Pancreas (tissue), 10 donors: ENCODE results near the gene SNED1. TPM values are rescaled to one million over a fixed set of nuclear protein-coding genes. Genes with fewer than 3 reads are reported as not detected.

Experiments
- ATAC-seq, 4 donors: fragments of 200-7000 bp; cut with Tn5 transposase; one replicate each; pipeline versions ENCODE4 v1.8.0 to v1.9.1; 2020; ENCODE audit warnings: mild to moderate bottlenecking in 4 of 4, moderate library complexity in 4 of 4
- DNase-seq, 6 donors: peaks; one replicate each; pipeline ENCODE4 v3.0.0-alpha.2; 2020
- FAIRE-seq: peaks from 2 replicates; lab custom pipeline; 2012; peaks lifted over from hg19 to GRCh38; lab: Jason Lieb, UNC
- H3K27ac ChIP-seq, 4 donors: fragments of 200-600 bp; sonication (generic); 1 replicate in 3 of 4; 2 replicates in 1 of 4; pipeline versions ENCODE4 v1.5.0 to v1.8.0; 2020
- H3K27me3 ChIP-seq, 4 donors: fragments of 200-600 bp; one replicate each; pipeline ENCODE4 v1.8.0; 2021
- H3K36me3 ChIP-seq, 3 donors: fragments of 200-600 bp; sonication (generic) in 1 of 3; one replicate each; pipeline versions ENCODE4 v1.5.0 to v1.8.0; 2020 to 2021
- H3K4me1 ChIP-seq, 3 donors: fragments of 200-600 bp; one replicate each; pipeline ENCODE4 v1.8.0; 2021
- H3K4me3 ChIP-seq, 4 donors: fragments of 200-600 bp; sonication (generic) in 2 of 4; one replicate each; pipeline versions ENCODE4 v1.5.0 to v1.8.0; 2020 to 2021
- H3K9me3 ChIP-seq, 4 donors: fragments of 200-600 bp; one replicate each; pipeline ENCODE4 v1.8.0; 2021
- WGBS, 2 donors: extraction: QIAGEN DNeasy Blood & Tissue Kit; methylation state at CpG; one replicate each; pipeline ENCODE4 v1.1.7; 2013; 5-methylcytosine and 5-hydroxymethylcytosine counted together
- intact Hi-C, 3 donors: fragments of 100-400 bp; cut with DNase I; formaldehyde crosslinking; loops; one replicate each; pipeline versions ENCODE4 v1.11.1 to v1.14.2; 2022
- polyA plus RNA-seq, 2 donors: library from polyadenylated mRNA; stranded (reverse); fragments of 200-250 nt; gene quantifications; one replicate each; pipeline ENCODE4 v1.2.3, GENCODE V29; 2013
- total RNA-seq, 6 donors: library from RNA; stranded (reverse); fragmentation: NEBNext Ultra II Directional in 4 of 6; extraction: Animal tissue kit (Norgen Biotek cat#: 25700) in 4 of 6; gene quantifications; one replicate each; pipeline versions ENCODE4 v1.2.1 to v1.2.4, GENCODE V29; 2021 to 2023
- TF ChIP-seq, protein P1 (sequence below), 4 donors: fragments of 200-600 bp; sonication (generic) in 3 of 4; IDR thresholded peaks; one replicate each; pipeline versions ENCODE4 v1.5.0 to v1.8.0; 2021; ENCODE audit warnings: antibody characterized with exemption in 4 of 4
- donor health status: healthy with polysubstance abuse.
- donor health status: DM: no; HTN: no; CAD: no; lungs with moderate emphysema.
- donor health status: DM: no; HTN: no; CAD: no.
- donor health status: control.
- donor health status: control.
- donor health status: Bipolar disorder and iron deficiency.
- donor health status: DM: yes; HTN: yes; CAD: no.
- donor health status: DM: no; HTN: no; CAD: no.
- donor health status: DM: no; HTN: no; CAD: no.
- donor health status: DM: yes; HTN: yes; CAD: no.

Gene SNED1
- total and polyA plus RNA-seq, 8 donors = 6.6 to 19.2 (median 10.0) TPM

- ATAC-seq = peak in 1 of 4 donors; percentile 6
- Histone ChIP-seq H3K9me3 (no peaks in the 10 kb centered on the region), H3K36me3 (no peaks in the 10 kb centered on the region), H3K4me3 (no peak overlapping the region), H3K27ac (no peak overlapping the region), H3K27me3 (no peaks in the 10 kb centered on the region), H3K4me1 (no peaks in the 10 kb centered on the region)
- TF ChIP-seq, protein P1, sequence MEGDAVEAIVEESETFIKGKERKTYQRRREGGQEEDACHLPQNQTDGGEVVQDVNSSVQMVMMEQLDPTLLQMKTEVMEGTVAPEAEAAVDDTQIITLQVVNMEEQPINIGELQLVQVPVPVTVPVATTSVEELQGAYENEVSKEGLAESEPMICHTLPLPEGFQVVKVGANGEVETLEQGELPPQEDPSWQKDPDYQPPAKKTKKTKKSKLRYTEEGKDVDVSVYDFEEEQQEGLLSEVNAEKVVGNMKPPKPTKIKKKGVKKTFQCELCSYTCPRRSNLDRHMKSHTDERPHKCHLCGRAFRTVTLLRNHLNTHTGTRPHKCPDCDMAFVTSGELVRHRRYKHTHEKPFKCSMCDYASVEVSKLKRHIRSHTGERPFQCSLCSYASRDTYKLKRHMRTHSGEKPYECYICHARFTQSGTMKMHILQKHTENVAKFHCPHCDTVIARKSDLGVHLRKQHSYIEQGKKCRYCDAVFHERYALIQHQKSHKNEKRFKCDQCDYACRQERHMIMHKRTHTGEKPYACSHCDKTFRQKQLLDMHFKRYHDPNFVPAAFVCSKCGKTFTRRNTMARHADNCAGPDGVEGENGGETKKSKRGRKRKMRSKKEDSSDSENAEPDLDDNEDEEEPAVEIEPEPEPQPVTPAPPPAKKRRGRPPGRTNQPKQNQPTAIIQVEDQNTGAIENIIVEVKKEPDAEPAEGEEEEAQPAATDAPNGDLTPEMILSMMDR (IDR thresholded peaks at IDR 0.05) = no peak
- 77 to 78% methylated on average over 20 of the region's 20 CpGs for WGBS, 2 donors
- intact Hi-C loops = no loop called here
- FAIRE-seq = no peak
- peak in 2 of 6 donors; percentile 18 to 49 for DNase-seq
Measured at GRCh38 chr2:241007880-241008710, 9.7 kb downstream of the SNED1 start.

- ATAC-seq = no peak
- H3K4me1 ChIP-seq = no peaks in the 10 kb centered on the region
- TF ChIP-seq, protein P1 (IDR thresholded peaks at IDR 0.05) = no peak
- intact Hi-C loops = no loop called here
- H3K9me3 ChIP-seq = no peaks in the 10 kb centered on the region
- FAIRE-seq = no peak
- no peaks in the 10 kb centered on the region for H3K27me3 ChIP-seq
- no peak overlapping the region for H3K4me3 ChIP-seq
- peak in 2 of 6 donors; percentile 8 to 36 for DNase-seq
- 91% methylated on average over 7 of the region's 7 CpGs for WGBS, 2 donors
- H3K27ac ChIP-seq = peak overlapping the region in 1 of 4 donors; percentile 52
- no peaks in the 10 kb centered on the region for H3K36me3 ChIP-seq
Measured at GRCh38 chr2:241008711-241009121, 10.3 kb downstream of the SNED1 start.

GRCh38 chr2:241009191-241009590 lies 10.8 kb downstream of the SNED1 start:
- Histone ChIP-seq H3K9me3 (no peaks in the 10 kb centered on the region), H3K4me3 (no peak overlapping the region), H3K36me3 (no peaks in the 10 kb centered on the region), H3K4me1 (no peaks in the 10 kb centered on the region), H3K27me3 (no peaks in the 10 kb centered on the region), H3K27ac (peak overlapping the region; percentile 52 to 76 (median 68))
- FAIRE-seq (no peak), DNase-seq (peak in 1 of 6 donors; percentile 12), ATAC-seq (no peak)
- intact Hi-C loops = no loop called here
- 74 to 88% methylated on average over 2 of the region's 2 CpGs for WGBS, 2 donors
- TF ChIP-seq, protein P1 (IDR thresholded peaks at IDR 0.05) = no peak

DNA sequence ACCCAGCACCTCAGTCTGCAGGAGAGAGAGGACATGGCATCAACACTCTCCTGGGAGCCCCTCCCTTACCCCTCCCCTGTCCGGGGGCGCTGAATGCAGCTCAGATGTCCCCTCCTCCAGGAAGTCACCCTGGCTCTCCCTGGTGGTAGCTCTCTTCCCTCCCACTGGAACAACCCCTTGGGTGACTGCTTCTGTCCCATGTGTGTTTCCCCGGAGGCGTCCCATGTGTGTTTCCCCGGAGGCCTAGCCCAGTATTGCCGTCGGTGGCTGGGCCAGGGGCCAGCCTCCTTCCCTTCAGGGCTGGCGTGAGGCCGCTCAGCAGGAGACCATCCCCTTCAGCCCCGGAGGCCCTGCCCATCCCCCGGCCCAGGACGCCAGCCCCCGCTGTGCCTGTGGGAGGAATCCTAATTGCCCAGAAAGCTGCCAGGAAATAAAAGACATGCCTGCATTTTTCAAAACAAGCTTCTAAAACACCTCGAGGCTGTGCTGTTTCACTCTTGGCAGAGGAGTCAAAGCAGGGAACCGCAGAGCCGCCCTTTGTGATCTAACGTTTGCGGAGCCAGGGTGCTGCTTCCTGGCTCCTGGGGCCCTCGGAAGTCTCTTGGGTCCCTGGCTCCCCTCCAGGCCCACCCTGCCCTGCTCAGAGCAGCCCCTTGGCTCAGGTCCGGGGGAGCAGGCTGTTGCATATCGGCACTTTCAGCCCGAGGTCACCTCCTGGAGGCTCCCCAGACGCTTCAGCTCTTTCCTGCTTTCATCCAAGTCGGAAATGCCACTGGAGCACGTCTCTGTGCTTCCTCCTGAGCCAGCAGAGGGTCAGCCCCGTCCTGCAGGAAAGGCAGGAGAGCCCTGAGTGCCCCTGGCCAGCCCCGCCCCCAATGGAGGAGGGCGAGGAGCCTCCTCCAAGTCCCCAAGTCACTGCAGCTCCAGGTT lies 11.4 kb downstream of the SNED1 start:
- TF ChIP-seq, protein P1 (IDR thresholded peaks at IDR 0.05) = no peak
- ATAC-seq = peak; percentile 73 to 85 (median 82)
- DNase-seq = peak; percentile 40 to 82 (median 64)
- H3K9me3 ChIP-seq = no peaks in the 10 kb centered on the region
- H3K27ac ChIP-seq = peak overlapping the region; percentile 52 to 76 (median 68)
- no peaks in the 10 kb centered on the region for H3K27me3 ChIP-seq
- intact Hi-C loops = no loop called here
- H3K4me3 ChIP-seq = peak overlapping the region in 1 of 4 donors; percentile 15
- H3K4me1 ChIP-seq = no peaks in the 10 kb centered on the region
- 40 to 49% methylated on average over 28 of the region's 28 CpGs for WGBS, 2 donors
- FAIRE-seq = no peak
- no peaks in the 10 kb centered on the region for H3K36me3 ChIP-seq
